Ascending aorta (tissue), 2 donors: Measurements from ENCODE around the gene C1QC. TPM values are rescaled to one million over a fixed set of nuclear protein-coding genes. Genes with fewer than 3 reads are reported as not detected.

ENCODE experiments used
- DNase-seq, 2 donors: peaks; one replicate each; pipeline ENCODE4 v3.0.0-alpha.2; 2019; ENCODE audit warnings: low spot score in 2 of 2
- H3K27ac ChIP-seq, 2 donors: fragments of 200-600 bp; sonication (generic); one replicate each; pipeline ENCODE4 v1.5.1; 2016 to 2017; ENCODE audit warnings: mild to moderate bottlenecking in 1 of 2
- H3K27me3 ChIP-seq: fragments of 200-600 bp; sonication (generic); one replicate; pipeline ENCODE4 v1.5.1; 2017
- H3K36me3 ChIP-seq, 2 donors: fragments of 200-600 bp; sonication (generic); one replicate each; pipeline ENCODE4 v1.5.1; 2016
- H3K4me1 ChIP-seq, 2 donors: fragments of 200-600 bp; sonication (generic); one replicate each; pipeline ENCODE4 v1.5.1; 2016 to 2017; ENCODE audit warnings: mild to moderate bottlenecking in 1 of 2
- H3K4me3 ChIP-seq, 2 donors: fragments of 200-600 bp; sonication (generic); one replicate each; pipeline ENCODE4 v1.5.1; 2016 to 2017; ENCODE audit warnings: mild to moderate bottlenecking in 1 of 2
- H3K9me3 ChIP-seq, 2 donors: fragments of 200-600 bp; sonication (generic); one replicate each; pipeline ENCODE4 v1.5.1; 2016
- intact Hi-C: fragments of 100-400 bp; cut with DNase I; formaldehyde crosslinking; loops from one replicate; pipeline ENCODE4 v1.15.1; 2023
- total RNA-seq: library from RNA; depleted of rRNA; stranded (reverse); fragments of >200 nt; gene quantifications from one replicate; pipeline ENCODE4 v1.1.0, GENCODE V29; 2016
- TF ChIP-seq, protein P1 (sequence below), 3 experiments: fragments of 200-600 bp in 2 of 3; fragments of 450-650 bp in 1 of 3; sonication (generic) in 2 of 3; IDR thresholded peaks; one replicate each; pipeline ENCODE4 v1.5.1; 2016 to 2019; ENCODE audit warnings: antibody characterized with exemption in 3 of 3, mild to moderate bottlenecking in 1 of 3, moderate library complexity in 1 of 3

Gene C1QC
- total RNA-seq, 1 donor from 2014 or later, result 350 TPM

DNA sequence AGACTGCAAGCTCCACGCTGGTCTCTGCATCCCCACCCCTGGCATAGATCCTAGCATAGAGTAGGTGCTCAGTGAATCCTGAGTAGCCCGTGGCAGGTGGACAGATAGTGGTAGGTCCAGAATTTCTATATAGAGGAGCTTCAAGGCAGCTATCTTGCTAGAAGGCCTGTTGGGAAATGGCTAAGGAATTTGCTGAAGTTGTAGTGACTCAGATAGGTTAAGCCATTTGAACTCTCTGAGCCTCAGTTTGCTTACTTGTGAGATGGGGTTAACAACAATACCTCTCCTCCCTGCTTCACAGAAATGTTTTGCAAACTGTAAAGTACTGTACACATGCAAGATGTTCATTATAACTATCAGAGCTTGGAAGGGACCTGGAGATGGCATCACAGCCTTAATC lies 43.8 kb downstream of the C1QC start:
- H3K4me3 ChIP-seq, result no peak overlapping the region
- no peaks in the 10 kb centered on the region for H3K4me1 ChIP-seq
- H3K36me3 ChIP-seq, result no peaks in the 10 kb centered on the region
- H3K27ac ChIP-seq, result no peak overlapping the region
- TF ChIP-seq, protein P1, sequence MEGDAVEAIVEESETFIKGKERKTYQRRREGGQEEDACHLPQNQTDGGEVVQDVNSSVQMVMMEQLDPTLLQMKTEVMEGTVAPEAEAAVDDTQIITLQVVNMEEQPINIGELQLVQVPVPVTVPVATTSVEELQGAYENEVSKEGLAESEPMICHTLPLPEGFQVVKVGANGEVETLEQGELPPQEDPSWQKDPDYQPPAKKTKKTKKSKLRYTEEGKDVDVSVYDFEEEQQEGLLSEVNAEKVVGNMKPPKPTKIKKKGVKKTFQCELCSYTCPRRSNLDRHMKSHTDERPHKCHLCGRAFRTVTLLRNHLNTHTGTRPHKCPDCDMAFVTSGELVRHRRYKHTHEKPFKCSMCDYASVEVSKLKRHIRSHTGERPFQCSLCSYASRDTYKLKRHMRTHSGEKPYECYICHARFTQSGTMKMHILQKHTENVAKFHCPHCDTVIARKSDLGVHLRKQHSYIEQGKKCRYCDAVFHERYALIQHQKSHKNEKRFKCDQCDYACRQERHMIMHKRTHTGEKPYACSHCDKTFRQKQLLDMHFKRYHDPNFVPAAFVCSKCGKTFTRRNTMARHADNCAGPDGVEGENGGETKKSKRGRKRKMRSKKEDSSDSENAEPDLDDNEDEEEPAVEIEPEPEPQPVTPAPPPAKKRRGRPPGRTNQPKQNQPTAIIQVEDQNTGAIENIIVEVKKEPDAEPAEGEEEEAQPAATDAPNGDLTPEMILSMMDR (IDR thresholded peaks at IDR 0.05), result no peak
- intact Hi-C loops, result no loop called here
- H3K9me3 ChIP-seq, result no peaks in the 10 kb centered on the region
- DNase-seq, result no peak
- no peaks in the 10 kb centered on the region for H3K27me3 ChIP-seq

DNA sequence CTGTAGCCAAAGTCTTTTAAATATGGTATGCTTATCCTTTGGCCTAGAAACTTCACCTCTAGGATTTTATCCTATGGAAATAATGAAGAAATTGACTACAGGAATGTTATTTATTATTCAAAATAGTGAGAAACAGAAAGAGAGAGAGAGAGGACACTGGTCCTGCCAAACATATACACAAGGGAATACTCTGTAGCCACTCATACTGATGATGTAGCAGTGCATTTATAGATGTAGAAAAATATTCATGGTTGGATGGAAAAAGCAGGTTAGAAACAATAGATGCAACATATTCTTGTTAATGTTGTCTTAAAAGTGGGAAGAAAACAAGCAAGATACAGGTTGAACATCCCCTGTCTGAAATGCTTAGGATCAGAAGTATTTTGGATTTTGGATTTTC lies 45.0 kb downstream of the C1QC start:
- Histone ChIP-seq H3K9me3 (no peaks in the 10 kb centered on the region), H3K4me1 (no peaks in the 10 kb centered on the region), H3K36me3 (no peaks in the 10 kb centered on the region), H3K27ac (no peak overlapping the region), H3K27me3 (no peaks in the 10 kb centered on the region), H3K4me3 (no peak overlapping the region)
- intact Hi-C loops, result no loop called here
- TF ChIP-seq, protein P1 (IDR thresholded peaks at IDR 0.05), result no peak
- no peak for DNase-seq

DNA sequence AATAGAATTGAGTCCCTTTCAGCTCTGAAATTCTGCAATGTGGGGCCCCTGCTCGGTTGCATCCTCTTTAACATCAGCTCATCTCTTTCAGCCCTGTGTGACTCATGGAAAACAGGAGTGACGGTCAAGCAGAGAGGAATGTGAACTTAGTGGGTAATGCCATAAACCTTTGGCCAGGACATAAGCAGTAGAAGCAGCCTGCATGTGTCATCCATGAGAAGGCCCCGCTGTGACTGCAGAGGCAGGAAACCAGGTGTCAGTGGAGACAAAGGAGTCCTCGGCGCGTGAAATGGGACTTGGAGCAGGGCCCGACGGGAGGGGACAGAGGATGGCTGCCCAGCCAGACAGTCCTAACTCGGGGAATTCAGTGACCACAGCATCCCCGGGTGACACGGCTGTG lies 46.1 kb downstream of the C1QC start:
- Histone ChIP-seq H3K36me3 (no peaks in the 10 kb centered on the region), H3K9me3 (no peaks in the 10 kb centered on the region), H3K4me1 (no peaks in the 10 kb centered on the region), H3K4me3 (no peak overlapping the region), H3K27me3 (no peaks in the 10 kb centered on the region), H3K27ac (no peak overlapping the region)
- intact Hi-C loops, result no loop called here
- TF ChIP-seq, protein P1 (IDR thresholded peaks at IDR 0.05), result no peak
- no peak for DNase-seq

DNA sequence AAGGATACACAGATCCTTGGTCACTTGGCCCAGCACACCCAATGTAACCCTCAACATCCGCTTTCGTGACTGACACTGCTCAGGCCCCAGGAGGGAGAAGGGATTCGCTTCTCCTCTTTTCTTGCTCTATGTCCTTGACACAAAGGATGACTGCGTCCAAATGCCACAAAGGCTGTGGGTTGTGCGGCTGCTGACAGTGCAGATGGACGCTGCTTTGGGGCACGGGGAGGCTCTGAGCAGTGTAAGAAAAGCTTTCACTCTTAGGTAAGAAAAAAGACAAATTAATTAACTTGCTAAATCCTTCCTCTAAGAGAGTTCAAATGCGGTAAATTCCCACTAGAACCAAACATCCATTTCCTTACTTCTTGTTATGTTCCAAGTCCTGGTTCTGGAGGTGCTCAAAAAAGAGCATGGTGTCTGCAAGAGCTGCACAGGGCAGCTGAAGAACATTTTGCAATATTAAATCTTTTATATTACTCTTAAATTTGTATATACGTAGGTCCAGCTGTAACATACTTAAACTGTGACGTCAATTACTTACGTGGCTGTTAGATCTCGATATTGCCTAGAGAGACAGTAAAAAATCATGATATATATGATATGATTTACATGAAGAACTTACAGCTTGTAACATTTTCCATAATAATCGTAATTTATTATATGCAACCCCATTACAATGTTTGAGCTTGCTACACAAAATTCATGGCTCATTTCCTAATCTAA lies 47.8 kb downstream of the C1QC start:
- Histone ChIP-seq H3K9me3 (no peaks in the 10 kb centered on the region), H3K27ac (no peak overlapping the region), H3K27me3 (no peaks in the 10 kb centered on the region), H3K36me3 (no peaks in the 10 kb centered on the region), H3K4me1 (no peaks in the 10 kb centered on the region), H3K4me3 (no peak overlapping the region)
- intact Hi-C loops, result no loop called here
- no peak for DNase-seq
- TF ChIP-seq, protein P1 (IDR thresholded peaks at IDR 0.05), result no peak

DNA sequence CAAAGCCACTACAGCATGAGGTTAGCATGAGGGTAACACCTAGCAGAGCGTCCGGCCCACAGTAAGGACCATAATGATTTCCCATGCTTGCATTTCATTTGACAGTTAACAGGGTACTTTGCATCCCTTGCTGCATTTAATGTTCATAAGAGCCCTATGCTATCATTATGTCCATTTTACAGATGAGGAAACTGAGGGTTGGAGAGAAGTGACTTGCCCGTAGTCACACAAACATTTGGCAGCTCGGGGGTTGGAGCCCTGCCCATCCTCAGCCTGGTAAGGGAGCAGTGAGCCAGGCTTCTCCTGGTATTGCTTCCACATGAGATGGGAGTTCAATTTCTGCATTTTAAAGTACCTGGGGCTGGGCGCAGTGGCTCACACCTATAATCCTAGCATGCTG lies 50.7 kb downstream of the C1QC start:
- Histone ChIP-seq H3K9me3 (no peaks in the 10 kb centered on the region), H3K4me1 (no peaks in the 10 kb centered on the region), H3K27ac (no peak overlapping the region), H3K4me3 (no peak overlapping the region), H3K27me3 (no peaks in the 10 kb centered on the region), H3K36me3 (no peaks in the 10 kb centered on the region)
- intact Hi-C loops, result no loop called here
- TF ChIP-seq, protein P1 (IDR thresholded peaks at IDR 0.05), result no peak
- DNase-seq, result no peak

DNA sequence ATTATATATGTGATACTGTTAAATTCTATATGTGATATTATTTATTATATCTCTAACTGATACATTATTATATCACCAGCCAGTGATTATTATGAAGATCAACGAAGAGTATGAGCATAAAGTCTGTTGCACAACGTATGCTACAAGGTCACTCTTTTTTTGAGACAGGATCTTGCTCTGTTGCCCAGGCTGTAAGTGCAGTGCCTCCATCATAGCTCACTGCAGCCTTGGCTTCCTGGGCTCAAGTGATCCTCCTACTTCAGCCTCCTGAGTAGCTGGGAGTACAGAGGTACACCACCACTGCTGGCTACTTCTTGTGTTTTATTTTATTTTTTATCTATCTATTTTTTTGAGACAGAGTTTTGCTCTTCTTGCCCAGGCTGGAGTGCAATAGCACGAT lies 53.2 kb downstream of the C1QC start:
- DNase-seq, result no peak
- TF ChIP-seq, protein P1 (IDR thresholded peaks at IDR 0.05), result no peak
- Histone ChIP-seq H3K4me3 (no peak overlapping the region), H3K27me3 (no peaks in the 10 kb centered on the region), H3K9me3 (no peaks in the 10 kb centered on the region), H3K36me3 (no peaks in the 10 kb centered on the region), H3K4me1 (no peaks in the 10 kb centered on the region), H3K27ac (no peak overlapping the region)
- intact Hi-C loops, result no loop called here
